Thyroid gland (tissue), 4 donors: ENCODE data around the gene ST6GAL2. TPM values are rescaled to one million over a fixed set of nuclear protein-coding genes. Genes with fewer than 3 reads are reported as not detected.

ENCODE experiments used
- DNase-seq, 2 donors: peaks; one replicate each; pipeline ENCODE4 v3.0.0-alpha.2; 2019
- H3K27ac ChIP-seq, 3 donors: fragments of 200-600 bp; sonication (generic); 1 replicate in 2 of 3; 2 replicates in 1 of 3; pipeline ENCODE4 v1.5.1; 2016 to 2019; ENCODE audit warnings: mild to moderate bottlenecking in 1 of 3, moderate library complexity in 1 of 3
- H3K27me3 ChIP-seq: fragments of 200-600 bp; sonication (generic); one replicate; pipeline ENCODE4 v1.5.1; 2019
- H3K36me3 ChIP-seq, 2 donors: fragments of 200-600 bp; sonication (generic); one replicate each; pipeline ENCODE4 v1.5.1; 2016 to 2019
- H3K4me1 ChIP-seq, 2 donors: fragments of 200-600 bp; sonication (generic); one replicate each; pipeline ENCODE4 v1.5.1; 2017 to 2019
- H3K4me3 ChIP-seq, 3 donors: fragments of 200-600 bp; sonication (generic); replicated peaks in 1 of 3; 1 replicate in 2 of 3; 2 replicates in 1 of 3; pipeline ENCODE4 v1.5.1; 2016; ENCODE audit warnings: mild to moderate bottlenecking in 1 of 3
- H3K9me3 ChIP-seq: fragments of 200-600 bp; sonication (generic); one replicate; pipeline ENCODE4 v1.5.1; 2017
- CTCF ChIP-seq, 6 experiments: fragments of 200-600 bp in 3 of 6; fragments of 450-650 bp in 3 of 6; sonication (generic) in 3 of 6; IDR thresholded peaks; one replicate each; pipeline ENCODE4 v1.5.1; 2016 to 2019; ENCODE audit warnings: antibody characterized with exemption in 6 of 6, mild to moderate bottlenecking in 2 of 6, inconsistent platforms in 1 of 6, moderate library complexity in 1 of 6
- POLR2A ChIP-seq, 2 donors: fragments of 450-650 bp; IDR thresholded peaks; one replicate each; pipeline ENCODE4 v1.6.1; 2017; ENCODE audit warnings: antibody characterized with exemption in 2 of 2, mild to moderate bottlenecking in 2 of 2, moderate library complexity in 1 of 2
- WGBS, 2 donors: methylation state at CpG; one replicate each; pipeline ENCODE4 v1.1.5; 2017; 5-methylcytosine and 5-hydroxymethylcytosine counted together
- intact Hi-C: fragments of 100-400 bp; cut with DNase I; formaldehyde crosslinking; loops from one replicate; pipeline ENCODE4 v1.15.1; 2023
- total RNA-seq, 4 donors: library from RNA; depleted of rRNA; stranded (reverse); fragments of >200 nt; gene quantifications; one replicate each; pipeline ENCODE4 v1.2.3, GENCODE V29; 2016

The ST6GAL2 gene
- total RNA-seq, 4 donors from 2014 or later, result 17.6 to 94.5 (median 49.9) TPM

GRCh38 chr2:106919012-106919411 lies 33.0 kb upstream of the ST6GAL2 start:
- TF ChIP-seq POLR2A (IDR thresholded peaks at IDR 0.05), result no peak
- no peak for TF ChIP-seq CTCF (IDR thresholded peaks at IDR 0.05)
- Histone ChIP-seq H3K36me3 (no peaks in the 10 kb centered on the region), H3K4me1 (no peaks in the 10 kb centered on the region), H3K27me3 (no peaks in the 10 kb centered on the region), H3K9me3 (no peaks in the 10 kb centered on the region), H3K4me3 (no peak overlapping the region), H3K27ac (no peak overlapping the region)
- WGBS, 2 donors, result 63 to 72% methylated on average over 1 of the region's 1 CpG
- DNase-seq, result no peak
- intact Hi-C loops, result no loop called here

- WGBS, 2 donors, result 93 to 94% methylated on average over 2 of the region's 2 CpGs
- Histone ChIP-seq H3K36me3 (no peaks in the 10 kb centered on the region), H3K27me3 (no peaks in the 10 kb centered on the region), H3K9me3 (no peaks in the 10 kb centered on the region), H3K4me3 (no peak overlapping the region), H3K27ac (no peak overlapping the region), H3K4me1 (no peaks in the 10 kb centered on the region)
- intact Hi-C loops, result no loop called here
- TF ChIP-seq POLR2A (IDR thresholded peaks at IDR 0.05) (no peak), CTCF (IDR thresholded peaks at IDR 0.05) (no peak)
- DNase-seq, result no peak
Observed at GRCh38 chr2:106904242-106904641, 18.3 kb upstream of the ST6GAL2 start.

- no peak overlapping the region for H3K27ac ChIP-seq
- no peaks in the 10 kb centered on the region for H3K27me3 ChIP-seq
- H3K9me3 ChIP-seq, result no peaks in the 10 kb centered on the region
- H3K36me3 ChIP-seq, result no peaks in the 10 kb centered on the region
- no peaks in the 10 kb centered on the region for H3K4me1 ChIP-seq
- TF ChIP-seq CTCF (IDR thresholded peaks at IDR 0.05) (no peak), POLR2A (IDR thresholded peaks at IDR 0.05) (no peak)
- DNase-seq, result no peak
- intact Hi-C loops, result no loop called here
- H3K4me3 ChIP-seq, result no peak overlapping the region
- WGBS, 2 donors, result 82 to 86% methylated on average over 7 of the region's 7 CpGs
Observed at GRCh38 chr2:106899786-106900530, 14.0 kb upstream of the ST6GAL2 start.

GRCh38 chr2:106894545-106894944 lies 8.6 kb upstream of the ST6GAL2 start:
- intact Hi-C loops, result no loop called here
- Histone ChIP-seq H3K36me3 (no peaks in the 10 kb centered on the region), H3K4me1 (no peaks in the 10 kb centered on the region), H3K27me3 (no peaks in the 10 kb centered on the region), H3K4me3 (no peak overlapping the region), H3K27ac (no peak overlapping the region), H3K9me3 (no peaks in the 10 kb centered on the region)
- TF ChIP-seq CTCF (IDR thresholded peaks at IDR 0.05) (no peak), POLR2A (IDR thresholded peaks at IDR 0.05) (no peak)
- 88 to 97% methylated on average over 7 of the region's 7 CpGs for WGBS, 2 donors
- no peak for DNase-seq

GRCh38 chr2:106892048-106892447 lies 6.1 kb upstream of the ST6GAL2 start:
- intact Hi-C loops, result no loop called here
- H3K4me1 ChIP-seq, result no peaks in the 10 kb centered on the region
- no peak overlapping the region for H3K27ac ChIP-seq
- no peaks in the 10 kb centered on the region for H3K9me3 ChIP-seq
- no peaks in the 10 kb centered on the region for H3K27me3 ChIP-seq
- TF ChIP-seq CTCF (IDR thresholded peaks at IDR 0.05) (no peak), POLR2A (IDR thresholded peaks at IDR 0.05) (no peak)
- DNase-seq, result no peak
- no peaks in the 10 kb centered on the region for H3K36me3 ChIP-seq
- WGBS, 2 donors, result 88 to 89% methylated on average over 2 of the region's 2 CpGs
- H3K4me3 ChIP-seq, result no peak overlapping the region
